ENCODE results near the gene PGAP6.

DNA sequence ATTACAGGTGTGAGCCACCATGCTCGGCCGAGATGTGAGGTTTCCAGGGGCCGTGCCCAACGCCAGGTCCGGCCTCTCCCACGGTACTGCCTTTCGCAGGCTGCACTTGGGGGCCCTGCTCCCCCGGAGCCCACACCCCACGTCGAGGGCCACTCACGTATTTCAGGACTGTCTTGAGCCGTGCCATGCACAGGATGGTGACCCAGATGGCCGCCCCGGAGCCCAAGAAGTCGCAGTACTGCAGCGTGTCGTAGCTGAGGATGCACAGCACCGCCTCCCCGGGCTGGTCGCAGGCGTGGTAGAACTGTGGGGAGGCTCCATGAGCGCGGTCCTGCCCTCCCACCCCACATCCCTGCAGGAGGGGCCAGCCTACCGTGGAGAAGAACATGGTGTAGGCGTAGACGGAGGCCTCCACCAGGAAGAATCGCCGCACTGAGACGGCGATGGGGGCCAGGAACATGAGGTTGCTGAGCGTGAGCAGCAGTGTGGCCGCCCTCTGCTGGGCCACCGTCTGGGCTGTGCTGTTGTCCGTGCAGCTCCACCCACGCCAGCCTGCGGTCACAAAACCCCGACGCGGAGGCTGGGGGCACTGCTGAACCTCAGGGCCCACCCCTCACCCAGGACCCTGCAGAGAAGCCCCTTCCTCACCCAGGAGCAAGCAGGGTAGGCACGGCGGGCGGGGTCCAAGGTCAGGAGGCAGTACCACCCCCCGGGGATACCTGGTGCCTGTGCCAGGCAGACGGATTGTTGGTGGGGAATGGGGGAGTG is 7.7 kb downstream of the PGAP6 start:
- TF ChIP-seq RAD21 (IDR thresholded peaks at IDR 0.05; ENCODE audit: low read length) (no peak), TEAD4 (IDR thresholded peaks at IDR 0.05; ENCODE audit: borderline replicate concordance, insufficient read depth) (no peak), GABPA (IDR thresholded peaks at IDR 0.05; ENCODE audit: low read depth) (no peak), EZH2phosphoT487 (IDR thresholded peaks at IDR 0.05; ENCODE audit: borderline replicate concordance, low read depth) (no peak), TAF1 (IDR thresholded peaks at IDR 0.05; ENCODE audit: borderline replicate concordance, low read depth, low read length) (no peak), POLR2AphosphoS5 (IDR thresholded peaks at IDR 0.05; ENCODE audit: low read depth, low read length) (no peak), RXRA (IDR thresholded peaks at IDR 0.05; ENCODE audit: borderline replicate concordance, low read depth) (no peak)
- TF ChIP-seq, protein P1, sequence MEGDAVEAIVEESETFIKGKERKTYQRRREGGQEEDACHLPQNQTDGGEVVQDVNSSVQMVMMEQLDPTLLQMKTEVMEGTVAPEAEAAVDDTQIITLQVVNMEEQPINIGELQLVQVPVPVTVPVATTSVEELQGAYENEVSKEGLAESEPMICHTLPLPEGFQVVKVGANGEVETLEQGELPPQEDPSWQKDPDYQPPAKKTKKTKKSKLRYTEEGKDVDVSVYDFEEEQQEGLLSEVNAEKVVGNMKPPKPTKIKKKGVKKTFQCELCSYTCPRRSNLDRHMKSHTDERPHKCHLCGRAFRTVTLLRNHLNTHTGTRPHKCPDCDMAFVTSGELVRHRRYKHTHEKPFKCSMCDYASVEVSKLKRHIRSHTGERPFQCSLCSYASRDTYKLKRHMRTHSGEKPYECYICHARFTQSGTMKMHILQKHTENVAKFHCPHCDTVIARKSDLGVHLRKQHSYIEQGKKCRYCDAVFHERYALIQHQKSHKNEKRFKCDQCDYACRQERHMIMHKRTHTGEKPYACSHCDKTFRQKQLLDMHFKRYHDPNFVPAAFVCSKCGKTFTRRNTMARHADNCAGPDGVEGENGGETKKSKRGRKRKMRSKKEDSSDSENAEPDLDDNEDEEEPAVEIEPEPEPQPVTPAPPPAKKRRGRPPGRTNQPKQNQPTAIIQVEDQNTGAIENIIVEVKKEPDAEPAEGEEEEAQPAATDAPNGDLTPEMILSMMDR (IDR thresholded peaks at IDR 0.05): no peak
- TF ChIP-seq, protein P2, sequence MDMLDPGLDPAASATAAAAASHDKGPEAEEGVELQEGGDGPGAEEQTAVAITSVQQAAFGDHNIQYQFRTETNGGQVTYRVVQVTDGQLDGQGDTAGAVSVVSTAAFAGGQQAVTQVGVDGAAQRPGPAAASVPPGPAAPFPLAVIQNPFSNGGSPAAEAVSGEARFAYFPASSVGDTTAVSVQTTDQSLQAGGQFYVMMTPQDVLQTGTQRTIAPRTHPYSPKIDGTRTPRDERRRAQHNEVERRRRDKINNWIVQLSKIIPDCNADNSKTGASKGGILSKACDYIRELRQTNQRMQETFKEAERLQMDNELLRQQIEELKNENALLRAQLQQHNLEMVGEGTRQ (IDR thresholded peaks at IDR 0.05; ENCODE audit: borderline replicate concordance, low read depth, low read length): no peak
- TF ChIP-seq, protein P3, sequence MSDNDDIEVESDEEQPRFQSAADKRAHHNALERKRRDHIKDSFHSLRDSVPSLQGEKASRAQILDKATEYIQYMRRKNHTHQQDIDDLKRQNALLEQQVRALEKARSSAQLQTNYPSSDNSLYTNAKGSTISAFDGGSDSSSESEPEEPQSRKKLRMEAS (IDR thresholded peaks at IDR 0.05; ENCODE audit: low read depth): no peak

All from SK-N-SH (cell line).